ENCODE data around the gene KRT74.

The KRT74 gene

DNA sequence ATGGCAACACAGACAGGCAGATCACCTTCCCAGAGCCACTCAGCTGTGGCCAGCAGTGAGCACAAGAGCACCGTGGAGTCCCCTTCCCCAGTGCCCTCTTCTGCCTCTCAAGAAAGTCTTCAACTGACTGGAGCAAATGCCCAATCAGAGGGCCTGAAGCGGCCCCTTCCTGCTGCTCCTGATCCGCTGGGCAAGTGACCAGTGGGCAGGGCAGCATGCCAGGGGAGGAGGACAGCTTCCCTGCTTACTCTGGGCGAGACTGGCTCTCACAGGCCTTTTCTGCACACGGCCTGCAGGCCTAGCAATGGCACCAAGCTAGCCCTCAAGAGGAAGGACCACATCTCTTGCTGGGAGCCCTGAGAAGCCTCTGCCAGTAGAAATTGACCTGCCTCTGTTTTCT, 21.6 kb downstream of the KRT74 start:
- H3K27me3 ChIP-seq (replicated peaks; ENCODE audit: control insufficient read depth, insufficient read depth, low read length): peaks cover 6% of the 10 kb centered on the region
- H3K36me3 ChIP-seq (ENCODE audit: control insufficient read depth, insufficient read depth, low read length): no peaks in the 10 kb centered on the region
- no peak for DNase-seq (ENCODE audit: extremely low read depth, insufficient read length)
- TF ChIP-seq, protein P1, sequence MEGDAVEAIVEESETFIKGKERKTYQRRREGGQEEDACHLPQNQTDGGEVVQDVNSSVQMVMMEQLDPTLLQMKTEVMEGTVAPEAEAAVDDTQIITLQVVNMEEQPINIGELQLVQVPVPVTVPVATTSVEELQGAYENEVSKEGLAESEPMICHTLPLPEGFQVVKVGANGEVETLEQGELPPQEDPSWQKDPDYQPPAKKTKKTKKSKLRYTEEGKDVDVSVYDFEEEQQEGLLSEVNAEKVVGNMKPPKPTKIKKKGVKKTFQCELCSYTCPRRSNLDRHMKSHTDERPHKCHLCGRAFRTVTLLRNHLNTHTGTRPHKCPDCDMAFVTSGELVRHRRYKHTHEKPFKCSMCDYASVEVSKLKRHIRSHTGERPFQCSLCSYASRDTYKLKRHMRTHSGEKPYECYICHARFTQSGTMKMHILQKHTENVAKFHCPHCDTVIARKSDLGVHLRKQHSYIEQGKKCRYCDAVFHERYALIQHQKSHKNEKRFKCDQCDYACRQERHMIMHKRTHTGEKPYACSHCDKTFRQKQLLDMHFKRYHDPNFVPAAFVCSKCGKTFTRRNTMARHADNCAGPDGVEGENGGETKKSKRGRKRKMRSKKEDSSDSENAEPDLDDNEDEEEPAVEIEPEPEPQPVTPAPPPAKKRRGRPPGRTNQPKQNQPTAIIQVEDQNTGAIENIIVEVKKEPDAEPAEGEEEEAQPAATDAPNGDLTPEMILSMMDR (IDR thresholded peaks at IDR 0.05; ENCODE audit: insufficient read depth, low read length, poor library complexity, severe bottlenecking): no peak
- H3K4me3 ChIP-seq (replicated peaks; ENCODE audit: low read depth, low read length): no peak overlapping the region

DNA sequence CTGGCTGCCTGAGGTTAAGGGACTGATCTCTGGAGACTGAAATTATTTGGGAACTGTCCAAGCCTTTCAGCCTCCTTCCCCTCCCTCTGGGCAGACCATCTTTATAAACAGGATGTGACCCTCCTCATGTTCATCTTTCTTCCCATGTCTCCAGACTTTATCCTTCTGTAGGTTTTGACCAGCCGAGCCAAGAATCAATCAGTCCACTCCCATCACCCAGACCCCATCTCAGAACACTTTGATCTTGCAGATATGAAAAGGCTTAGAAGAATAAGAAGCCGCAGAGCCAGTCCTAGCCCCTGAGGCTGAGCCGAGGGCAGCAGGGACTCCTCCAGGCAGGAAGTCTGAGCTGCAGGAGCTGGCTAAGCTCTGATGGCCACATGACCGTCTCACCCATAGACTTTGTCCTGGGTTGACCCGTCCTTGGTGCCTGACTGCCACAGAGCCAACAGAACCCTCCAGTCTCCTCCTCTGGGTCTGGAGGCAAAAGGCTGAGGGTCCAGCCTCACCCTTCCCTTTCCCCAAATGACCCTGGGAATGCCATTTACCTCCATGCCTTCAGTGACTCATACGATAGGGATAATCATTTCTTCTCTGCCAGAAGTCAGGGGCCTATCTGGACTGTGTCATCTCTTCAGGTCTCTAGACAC, 22.3 kb downstream of the KRT74 start:
- no peak for DNase-seq (ENCODE audit: extremely low read depth, insufficient read length)
- Histone ChIP-seq H3K4me3 (replicated peaks; ENCODE audit: low read depth, low read length) (no peak overlapping the region), H3K36me3 (ENCODE audit: control insufficient read depth, insufficient read depth, low read length) (no peaks in the 10 kb centered on the region), H3K27me3 (replicated peaks; ENCODE audit: control insufficient read depth, insufficient read depth, low read length) (peaks cover 6% of the 10 kb centered on the region)
- TF ChIP-seq, protein P1 (IDR thresholded peaks at IDR 0.05; ENCODE audit: insufficient read depth, low read length, poor library complexity, severe bottlenecking): no peak

DNA sequence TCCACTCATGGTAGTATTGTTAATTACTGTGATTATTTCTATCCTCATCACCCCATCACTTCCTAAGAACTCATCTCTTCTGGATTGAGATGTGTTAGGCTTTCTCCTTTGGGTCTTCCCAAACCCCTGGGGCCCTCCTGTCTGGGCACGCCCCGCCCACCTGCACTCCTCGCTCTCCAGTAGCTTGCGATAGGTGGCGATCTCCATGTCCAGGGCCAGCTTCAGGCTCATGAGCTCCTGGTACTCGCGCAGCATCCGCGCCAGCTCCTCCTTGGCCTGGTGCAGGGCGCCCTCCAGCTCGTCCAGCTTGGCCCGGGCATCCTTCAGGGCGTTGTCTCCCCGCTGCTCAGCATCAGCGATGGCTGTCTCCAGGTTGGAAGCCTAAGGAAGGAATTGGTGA, 27.5 kb downstream of the KRT74 start:
- DNase-seq (ENCODE audit: extremely low read depth, insufficient read length): no peak
- TF ChIP-seq, protein P1 (IDR thresholded peaks at IDR 0.05; ENCODE audit: insufficient read depth, low read length, poor library complexity, severe bottlenecking): no peak
- peaks cover 7% of the 10 kb centered on the region for H3K27me3 ChIP-seq (replicated peaks; ENCODE audit: control insufficient read depth, insufficient read depth, low read length)
- no peaks in the 10 kb centered on the region for H3K36me3 ChIP-seq (ENCODE audit: control insufficient read depth, insufficient read depth, low read length)
- no peak overlapping the region for H3K4me3 ChIP-seq (replicated peaks; ENCODE audit: low read depth, low read length)

DNA sequence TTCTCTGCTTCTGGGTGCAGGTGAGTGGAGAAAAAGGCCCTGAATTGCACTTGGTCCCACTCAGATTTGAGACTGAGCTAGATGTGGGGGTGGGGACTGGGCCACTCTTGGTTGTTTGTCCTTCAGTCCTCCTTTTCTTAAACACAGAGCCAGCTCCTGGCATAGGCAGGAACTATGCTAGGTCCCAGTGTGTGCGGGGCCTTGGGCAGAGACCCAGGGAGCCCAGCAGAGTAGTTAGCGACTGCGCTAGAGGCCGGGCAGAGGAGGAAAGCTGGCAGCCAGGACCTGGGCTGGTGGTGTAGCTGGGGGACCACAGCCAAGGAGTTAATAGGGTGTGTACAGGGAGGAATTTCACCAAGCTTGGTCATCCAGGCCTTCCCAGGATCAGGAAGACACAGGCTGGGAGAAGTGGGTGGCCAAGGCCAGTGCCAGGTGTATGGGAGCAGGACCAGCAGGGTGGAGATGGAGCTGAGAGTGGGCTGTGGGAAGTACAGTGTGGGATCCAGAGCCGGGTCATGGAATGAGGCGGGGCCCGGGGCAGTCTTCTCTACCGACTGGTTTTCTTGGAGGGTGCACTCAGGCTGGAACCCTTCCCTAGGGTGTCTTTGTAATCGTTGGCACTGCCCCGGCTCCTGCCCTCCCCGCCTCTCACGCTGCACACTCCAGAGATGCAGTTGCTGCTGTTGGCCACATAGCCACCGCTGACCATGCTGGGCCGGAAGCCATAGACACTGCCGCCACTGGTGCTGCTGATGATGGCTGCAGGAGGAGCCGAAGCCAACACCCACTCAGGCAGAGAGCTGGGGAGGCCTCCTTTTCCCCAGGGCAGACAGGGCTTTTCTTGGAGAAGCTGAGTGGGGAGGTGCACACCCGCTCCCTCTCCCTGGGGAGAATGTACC, 29.4 kb downstream of the KRT74 start:
- no peak overlapping the region for H3K4me3 ChIP-seq (replicated peaks; ENCODE audit: low read depth, low read length)
- H3K36me3 ChIP-seq (ENCODE audit: control insufficient read depth, insufficient read depth, low read length): no peaks in the 10 kb centered on the region
- peaks cover 4% of the 10 kb centered on the region for H3K27me3 ChIP-seq (replicated peaks; ENCODE audit: control insufficient read depth, insufficient read depth, low read length)
- DNase-seq (ENCODE audit: extremely low read depth, insufficient read length): no peak
- TF ChIP-seq, protein P1 (IDR thresholded peaks at IDR 0.05; ENCODE audit: insufficient read depth, low read length, poor library complexity, severe bottlenecking): no peak

DNA sequence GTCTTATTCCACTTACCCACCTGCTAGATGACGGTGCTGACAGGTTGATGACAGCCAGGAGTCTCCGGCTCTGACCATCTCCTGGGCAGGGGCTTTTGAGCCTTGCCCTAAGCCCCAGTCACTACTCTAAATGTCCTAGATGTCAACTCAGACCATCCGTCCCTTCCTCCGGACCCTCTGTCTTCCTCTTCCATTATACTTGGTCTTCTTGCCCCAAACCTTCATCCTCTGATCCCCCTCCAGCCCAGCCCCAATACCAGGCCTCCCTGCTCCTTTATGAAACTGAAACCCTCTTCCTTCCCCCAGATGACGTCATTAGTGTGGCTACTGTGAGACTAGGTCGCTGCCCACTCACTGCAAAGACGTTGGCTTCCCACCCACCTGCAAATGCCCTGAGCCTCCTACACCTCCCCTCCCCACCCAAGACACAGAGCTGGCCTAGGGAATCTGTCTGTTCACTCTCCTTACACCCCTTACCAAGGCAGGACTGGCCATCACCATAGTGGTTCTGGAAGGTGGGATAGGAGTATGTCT, 30.8 kb downstream of the KRT74 start:
- TF ChIP-seq, protein P1 (IDR thresholded peaks at IDR 0.05; ENCODE audit: insufficient read depth, low read length, poor library complexity, severe bottlenecking): no peak
- Histone ChIP-seq H3K4me3 (replicated peaks; ENCODE audit: low read depth, low read length) (no peak overlapping the region), H3K36me3 (ENCODE audit: control insufficient read depth, insufficient read depth, low read length) (no peaks in the 10 kb centered on the region), H3K27me3 (replicated peaks; ENCODE audit: control insufficient read depth, insufficient read depth, low read length) (peaks cover 2% of the 10 kb centered on the region)
- no peak for DNase-seq (ENCODE audit: extremely low read depth, insufficient read length)

All from GM06990 (cell line).